ENCODE results near the gene TEX2. TPM values are rescaled to one million over a fixed set of nuclear protein-coding genes. Genes with fewer than 3 reads are reported as not detected.

Gene TEX2
- total and polyA plus RNA-seq, 2 donors (not counting 3 experiments of a cell fraction or from before 2014, with no cell fraction given), result 13.3 to 25.8 TPM

- Histone ChIP-seq H3K79me2 (ENCODE audit: control insufficient read depth, insufficient read depth, low read length) (peaks cover 35% of the 10 kb centered on the region), H3K4me1 (ENCODE audit: control insufficient read depth, extremely low read depth, insufficient read depth, low read length) (peaks cover 23% of the 10 kb centered on the region), H3K9ac (replicated peaks; ENCODE audit: extremely low read depth, insufficient read depth, low read length) (peak overlapping the region; percentile 84), H4K20me1 (replicated peaks; ENCODE audit: control insufficient read depth, extremely low read depth, insufficient read depth, low read length) (no peaks in the 10 kb centered on the region), H3K27me3 (ENCODE audit: control insufficient read depth in 2 of 2, insufficient read depth in 2 of 2, low read length in 2 of 2) (no peaks in the 10 kb centered on the region), H2AFZ (ENCODE audit: low read depth, low read length) (peak overlapping the region; percentile 52), H3K9me1 (replicated peaks; ENCODE audit: control insufficient read depth, extremely low read depth, insufficient read depth, low read length) (no peaks in the 10 kb centered on the region), H3K36me3 (ENCODE audit: control insufficient read depth in 2 of 2, extremely low read depth in 1 of 2, insufficient read depth in 2 of 2, low read length in 2 of 2) (no peaks in the 10 kb centered on the region), H3K4me3 (replicated peaks in 1 of 3; ENCODE audit: insufficient read depth in 1 of 3, low read depth in 1 of 3, low read length in 3 of 3) (peak overlapping the region; percentile 68 to 92 (median 73)), H3K9me3 (replicated peaks; ENCODE audit: control insufficient read depth, insufficient read depth, low read length) (no peaks in the 10 kb centered on the region), H3K4me2 (ENCODE audit: insufficient read depth, low read length) (peak overlapping the region; percentile 80), H3K27ac (ENCODE audit: insufficient read depth, low read depth, low read length) (peak overlapping the region; percentile 67)
- TSS peak; percentile 29 for BruUV-seq (replicated peaks)
- TF ChIP-seq EZH2 (IDR thresholded peaks at IDR 0.05; ENCODE audit: borderline replicate concordance, low read depth, low read length, severe bottlenecking), result no peak
- no peak for TF ChIP-seq FOS (IDR thresholded peaks at IDR 0.05; ENCODE audit: borderline replicate concordance, insufficient read depth, low read length)
- TF ChIP-seq JUN (IDR thresholded peaks at IDR 0.05; ENCODE audit: borderline replicate concordance, insufficient read depth, insufficient read length, low read depth), result no peak
- TF ChIP-seq POLR2A (IDR thresholded peaks at IDR 0.05; ENCODE audit: low read depth, low read length), result no peak
- no peak for TF ChIP-seq MYC (IDR thresholded peaks at IDR 0.05; ENCODE audit: low read depth, low read length)
- TF ChIP-seq GATA2 (IDR thresholded peaks at IDR 0.05; ENCODE audit: insufficient read depth, insufficient read length, low read depth, low read length), result no peak
- TF ChIP-seq, protein P1, sequence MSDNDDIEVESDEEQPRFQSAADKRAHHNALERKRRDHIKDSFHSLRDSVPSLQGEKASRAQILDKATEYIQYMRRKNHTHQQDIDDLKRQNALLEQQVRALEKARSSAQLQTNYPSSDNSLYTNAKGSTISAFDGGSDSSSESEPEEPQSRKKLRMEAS (IDR thresholded peaks at IDR 0.05; ENCODE audit: insufficient read depth, insufficient read length), result no peak
- TF ChIP-seq, protein P2, sequence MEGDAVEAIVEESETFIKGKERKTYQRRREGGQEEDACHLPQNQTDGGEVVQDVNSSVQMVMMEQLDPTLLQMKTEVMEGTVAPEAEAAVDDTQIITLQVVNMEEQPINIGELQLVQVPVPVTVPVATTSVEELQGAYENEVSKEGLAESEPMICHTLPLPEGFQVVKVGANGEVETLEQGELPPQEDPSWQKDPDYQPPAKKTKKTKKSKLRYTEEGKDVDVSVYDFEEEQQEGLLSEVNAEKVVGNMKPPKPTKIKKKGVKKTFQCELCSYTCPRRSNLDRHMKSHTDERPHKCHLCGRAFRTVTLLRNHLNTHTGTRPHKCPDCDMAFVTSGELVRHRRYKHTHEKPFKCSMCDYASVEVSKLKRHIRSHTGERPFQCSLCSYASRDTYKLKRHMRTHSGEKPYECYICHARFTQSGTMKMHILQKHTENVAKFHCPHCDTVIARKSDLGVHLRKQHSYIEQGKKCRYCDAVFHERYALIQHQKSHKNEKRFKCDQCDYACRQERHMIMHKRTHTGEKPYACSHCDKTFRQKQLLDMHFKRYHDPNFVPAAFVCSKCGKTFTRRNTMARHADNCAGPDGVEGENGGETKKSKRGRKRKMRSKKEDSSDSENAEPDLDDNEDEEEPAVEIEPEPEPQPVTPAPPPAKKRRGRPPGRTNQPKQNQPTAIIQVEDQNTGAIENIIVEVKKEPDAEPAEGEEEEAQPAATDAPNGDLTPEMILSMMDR (IDR thresholded peaks at IDR 0.05; ENCODE audit: extremely low read depth in 1 of 2, insufficient read depth in 1 of 2, low read depth in 1 of 2, low read length in 2 of 2), result no peak
- TF ChIP-seq POLR2AphosphoS5 (IDR thresholded peaks at IDR 0.05; ENCODE audit: insufficient read depth, low read depth, low read length), result no peak
- FAIRE-seq (peak; percentile 15), DNase-seq (ENCODE audit: low read depth, low spot score) (peak; percentile 62)
- dilution Hi-C loops (cut with MboI; ENCODE audit: extremely low pct_ligation_motif_present, low sequenced_read_pairs), result loop anchor here (25.0 kb wide), 1 partner anchor 92 kb away; no protein-coding TSS in a partner anchor
- CTCF ChIA-PET, result interaction anchor here (0.7 to 10.7 kb wide), 12 partner anchors 11 to 262 kb away, joined by 3 to 802 read pairs (median 6); partner anchors contain the start of gene ICAM2
- POLR2A ChIA-PET, result interaction anchor here (0.6 to 1.6 kb wide), 9 partner anchors 15 to 122 kb away, joined by 3 to 8 read pairs (median 5); no protein-coding TSS in a partner anchor
- intact Hi-C loops (cut with micrococcal nuclease), result no loop called here
Measured at GRCh38 chr17:64128787-64129514, 134.1 kb downstream of the TEX2 start.

Data from endothelial cell of umbilical vein (primary cell).